ENCODE measurements around the gene JAKMIP2.

- TF ChIP-seq CTCF (conservative IDR thresholded peaks at IDR 0.05 in 1 of 2, IDR thresholded peaks at IDR 0.05 in 1 of 2; ENCODE audit: extremely low read depth in 1 of 2, insufficient read depth in 1 of 2, low read depth in 1 of 2, low read length in 2 of 2) (no peak), EZH2 (IDR thresholded peaks at IDR 0.05; ENCODE audit: borderline replicate concordance, low read length) (no peak)
These were observed 18.0 kb upstream of the JAKMIP2 start for GRCh38 chr5:147800491-147800890.

Measured in mammary epithelial cell (primary cell).